NOMO-1 (cell line): ENCODE results near the gene B3GLCT.
"Not testable (repeated sequence)": the region's sequence is repeated elsewhere in the genome, so short reads cannot be mapped to it uniquely, and the experiment has no call there.

Source experiments
- DNase-seq, 2 experiments: peaks; one replicate each; lab custom pipeline; 2025; ENCODE audit not compliant: unreplicated experiment in 2 of 2; lab: John Stamatoyannopoulos, UW

The B3GLCT gene

GRCh38 chr13:31339616-31340015, 139.8 kb downstream of the B3GLCT start:
- not testable (repeated sequence) for DNase-seq

GRCh38 chr13:31340848-31341247, 141.1 kb downstream of the B3GLCT start:
- not testable (repeated sequence) for DNase-seq

- no peak for DNase-seq
These were observed 147.1 kb downstream of the B3GLCT start for GRCh38 chr13:31346891-31347290.

- no peak for DNase-seq
These were observed 149.4 kb downstream of the B3GLCT start for GRCh38 chr13:31349156-31349555.

DNA sequence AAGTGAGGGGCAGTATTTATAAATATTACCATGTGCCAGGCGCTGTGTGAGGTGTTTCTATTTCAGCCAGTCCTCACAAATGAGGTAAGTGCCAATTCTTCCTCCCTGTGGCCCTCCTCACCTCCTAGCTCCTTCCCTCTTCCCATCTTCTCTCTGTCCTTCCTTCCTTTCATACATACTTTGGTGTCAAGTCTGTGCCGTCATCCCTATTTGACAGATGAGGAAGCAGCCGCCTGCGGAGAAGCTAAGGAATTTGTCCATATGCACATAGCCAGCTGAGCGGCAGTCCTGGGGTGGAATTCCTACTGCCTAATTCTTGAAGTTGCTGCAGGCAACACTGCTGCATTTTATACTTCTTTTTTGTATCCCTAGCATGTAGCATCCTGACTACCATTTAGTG, 150.8 kb downstream of the B3GLCT start:
- no peak for DNase-seq

DNA sequence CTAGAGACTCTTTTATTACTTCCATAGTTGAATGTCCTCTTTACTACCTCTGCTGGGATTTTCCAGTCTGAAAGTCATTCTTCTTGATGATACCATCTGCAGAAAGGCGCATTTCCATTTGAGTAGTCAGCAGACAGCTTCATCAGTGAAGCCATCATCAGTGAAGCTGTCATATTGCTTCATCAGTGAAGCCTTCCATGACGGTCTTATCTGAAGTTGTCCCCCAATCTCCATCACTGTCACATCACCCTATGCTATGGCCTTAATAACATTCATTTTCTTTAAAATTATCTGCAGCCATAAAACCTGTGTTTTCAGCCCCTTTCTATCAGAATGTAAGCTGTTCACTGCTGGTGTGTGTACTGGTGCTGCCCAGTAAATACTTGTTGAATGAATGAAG, 151.6 kb downstream of the B3GLCT start:
- no peak for DNase-seq

GRCh38 chr13:31352467-31352866, 152.7 kb downstream of the B3GLCT start:
- no peak for DNase-seq

- DNase-seq = no peak
These were observed 155.2 kb downstream of the B3GLCT start for GRCh38 chr13:31355001-31355400.

- DNase-seq = no peak
These were observed 157.2 kb downstream of the B3GLCT start for GRCh38 chr13:31356991-31357390.

DNA sequence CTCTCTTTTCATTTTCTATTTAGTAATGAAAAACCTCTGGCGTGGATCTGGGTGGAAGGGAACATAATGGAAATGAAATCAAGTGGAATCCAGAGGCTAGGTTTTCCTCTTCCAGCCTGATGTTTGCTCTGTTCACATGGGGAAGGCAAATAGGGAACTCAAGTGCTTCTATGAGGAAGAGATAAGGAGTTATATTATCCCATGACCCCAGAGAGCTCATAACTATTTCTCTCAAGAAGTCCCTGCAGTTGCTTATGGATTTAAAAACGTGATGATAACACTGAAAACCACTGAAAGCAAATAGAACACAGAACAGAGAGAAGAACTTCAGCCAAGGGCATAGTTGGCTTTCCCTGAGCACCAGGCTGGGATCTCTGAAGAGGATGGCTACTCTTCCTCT, 157.8 kb downstream of the B3GLCT start:
- DNase-seq = no peak

DNA sequence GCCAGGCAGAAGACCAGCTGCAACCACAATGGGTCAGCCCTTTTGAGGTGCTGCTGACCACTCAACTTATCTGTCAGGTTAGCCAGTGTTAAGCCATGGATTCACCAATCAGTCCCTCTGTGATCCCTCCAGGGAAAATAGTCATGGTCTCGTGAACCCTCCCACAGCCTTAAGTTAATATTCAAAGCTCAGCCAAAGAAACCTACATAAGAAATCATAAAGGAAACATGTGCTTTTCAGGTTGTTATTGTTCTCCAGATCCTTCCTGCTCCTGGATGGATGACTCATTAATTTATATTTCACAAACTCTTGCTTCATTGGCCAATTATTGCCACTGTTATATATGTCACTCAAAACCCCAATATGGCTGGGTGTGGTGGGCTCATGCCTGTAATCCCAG, 161.9 kb downstream of the B3GLCT start:
- DNase-seq = no peak

DNA sequence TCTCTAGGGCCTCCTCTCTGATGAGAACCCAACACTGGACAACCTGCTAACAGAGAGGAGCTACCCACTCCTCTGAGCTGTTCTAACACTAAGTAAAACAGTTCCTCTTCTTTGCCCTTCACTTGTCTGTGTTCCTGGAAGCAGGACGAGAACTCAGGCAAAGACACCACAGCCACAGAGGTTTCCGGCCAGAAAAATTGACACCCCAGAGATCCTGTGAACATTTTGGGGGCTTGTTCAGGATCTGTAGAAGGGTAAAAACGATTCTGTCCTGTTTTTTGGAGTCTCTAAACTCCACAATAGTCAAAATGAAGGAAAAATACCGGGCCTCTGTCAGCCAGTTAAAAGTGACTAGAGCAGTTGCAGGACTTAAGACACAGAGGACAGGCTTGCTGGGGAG, 165.9 kb downstream of the B3GLCT start:
- DNase-seq = no peak

DNA sequence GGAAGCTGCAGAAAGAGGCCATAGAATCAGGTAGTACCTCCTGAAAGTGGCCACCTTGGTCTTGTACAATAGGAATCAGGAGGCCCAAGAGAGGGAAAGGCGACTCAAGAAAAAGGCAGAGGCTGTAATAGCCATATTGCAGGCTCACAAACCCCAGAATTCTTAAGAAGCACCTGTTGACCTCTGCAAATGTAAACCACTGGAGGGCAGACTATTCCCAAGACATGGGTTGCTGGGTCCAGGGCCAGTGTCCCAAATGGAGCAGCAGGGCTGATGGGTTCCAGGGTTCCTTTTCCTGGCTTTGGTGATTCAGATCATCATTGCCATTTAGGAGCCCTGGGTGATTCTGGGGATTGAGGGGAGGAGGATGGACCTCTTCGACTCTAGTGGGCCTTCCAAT, 167.6 kb downstream of the B3GLCT start:
- DNase-seq = no peak

- DNase-seq = no peak
These were observed 169.4 kb downstream of the B3GLCT start for GRCh38 chr13:31369213-31369612.

- no peak for DNase-seq
These were observed 172.7 kb downstream of the B3GLCT start for GRCh38 chr13:31372454-31372853.

- no peak for DNase-seq
These were observed 174.9 kb downstream of the B3GLCT start for GRCh38 chr13:31374682-31375081.

GRCh38 chr13:31377946-31378345, 178.2 kb downstream of the B3GLCT start:
- no peak for DNase-seq

DNA sequence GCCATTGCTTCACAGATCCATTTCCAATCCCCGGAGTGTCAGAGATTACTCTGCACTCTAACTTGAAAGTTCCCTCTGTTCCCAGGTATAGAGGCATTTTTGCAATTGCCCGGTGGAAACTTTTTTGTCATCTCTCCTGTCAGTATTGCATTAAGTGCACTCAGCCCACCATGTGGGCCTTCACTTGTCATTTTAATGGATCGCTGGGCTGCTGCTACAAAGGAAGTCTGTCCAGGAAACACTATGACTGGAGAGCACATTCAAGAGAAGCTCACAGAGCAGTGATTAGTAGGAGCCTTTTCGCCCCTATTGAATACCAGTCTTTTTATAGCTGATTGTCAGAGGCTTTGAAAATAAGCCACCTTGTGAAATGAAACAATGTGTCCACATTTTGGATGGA, 180.9 kb downstream of the B3GLCT start:
- no peak for DNase-seq
